ENCODE measurements around the gene EFCC1. TPM values are rescaled to one million over a fixed set of nuclear protein-coding genes. Genes with fewer than 3 reads are reported as not detected.

EFCC1 gene
- total RNA-seq, 3 donors from 2014 or later: 1.6 to 3.9 (median 1.8) TPM

DNA sequence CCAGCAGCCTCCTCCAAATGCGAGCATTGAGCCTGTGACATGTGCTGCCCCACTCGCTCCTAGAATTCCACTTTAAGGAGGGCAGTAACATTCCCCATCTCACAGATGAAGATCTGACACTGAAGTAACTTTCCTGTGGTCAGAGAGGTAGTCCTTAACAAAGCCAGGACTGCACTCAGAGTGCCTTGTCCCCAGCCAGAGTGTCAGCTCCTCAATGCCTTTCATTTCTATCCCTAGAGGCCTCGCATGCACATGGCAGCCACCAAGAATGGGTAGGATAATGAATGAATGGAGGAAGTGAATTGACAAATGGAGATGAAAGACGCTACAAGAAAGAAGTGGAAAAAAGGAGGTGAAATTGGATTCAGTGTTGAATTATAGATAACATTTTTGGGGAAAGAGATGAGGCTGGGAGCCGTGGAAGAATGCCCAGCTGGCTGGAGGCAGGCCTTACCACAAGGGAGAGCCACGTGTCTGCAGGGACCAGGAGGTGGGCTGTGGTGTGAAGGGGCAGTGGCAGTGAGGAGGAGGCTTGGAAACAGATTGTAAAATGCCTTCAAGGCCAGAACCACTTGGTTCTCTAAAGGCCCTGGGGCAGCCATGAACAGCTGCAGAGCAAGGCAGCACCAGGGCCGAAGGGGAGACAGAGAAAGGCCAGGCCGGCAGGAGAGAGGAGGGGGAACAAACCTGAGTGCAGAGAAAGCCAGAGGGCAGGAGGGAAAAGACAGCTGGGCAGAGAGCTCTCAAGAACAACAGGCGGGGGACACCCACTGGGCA lies 17.6 kb upstream of the EFCC1 start:
- H3K9me3 ChIP-seq: no peaks in the 10 kb centered on the region
- H3K27ac ChIP-seq: no peak overlapping the region
- no peak for TF ChIP-seq POLR2AphosphoS5 (IDR thresholded peaks at IDR 0.05)
- TF ChIP-seq, protein P1, sequence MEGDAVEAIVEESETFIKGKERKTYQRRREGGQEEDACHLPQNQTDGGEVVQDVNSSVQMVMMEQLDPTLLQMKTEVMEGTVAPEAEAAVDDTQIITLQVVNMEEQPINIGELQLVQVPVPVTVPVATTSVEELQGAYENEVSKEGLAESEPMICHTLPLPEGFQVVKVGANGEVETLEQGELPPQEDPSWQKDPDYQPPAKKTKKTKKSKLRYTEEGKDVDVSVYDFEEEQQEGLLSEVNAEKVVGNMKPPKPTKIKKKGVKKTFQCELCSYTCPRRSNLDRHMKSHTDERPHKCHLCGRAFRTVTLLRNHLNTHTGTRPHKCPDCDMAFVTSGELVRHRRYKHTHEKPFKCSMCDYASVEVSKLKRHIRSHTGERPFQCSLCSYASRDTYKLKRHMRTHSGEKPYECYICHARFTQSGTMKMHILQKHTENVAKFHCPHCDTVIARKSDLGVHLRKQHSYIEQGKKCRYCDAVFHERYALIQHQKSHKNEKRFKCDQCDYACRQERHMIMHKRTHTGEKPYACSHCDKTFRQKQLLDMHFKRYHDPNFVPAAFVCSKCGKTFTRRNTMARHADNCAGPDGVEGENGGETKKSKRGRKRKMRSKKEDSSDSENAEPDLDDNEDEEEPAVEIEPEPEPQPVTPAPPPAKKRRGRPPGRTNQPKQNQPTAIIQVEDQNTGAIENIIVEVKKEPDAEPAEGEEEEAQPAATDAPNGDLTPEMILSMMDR (IDR thresholded peaks at IDR 0.05): no peak
- no peak for TF ChIP-seq POLR2A (IDR thresholded peaks at IDR 0.05)
- H3K27me3 ChIP-seq: no peaks in the 10 kb centered on the region
- DNase-seq (ENCODE audit: low spot score in 2 of 2): no peak
- intact Hi-C loops (cut with DNase I; ENCODE audit: low total_unique reads): no loop called here
- H3K36me3 ChIP-seq: no peaks in the 10 kb centered on the region
- H3K4me1 ChIP-seq: no peaks in the 10 kb centered on the region
- H3K4me3 ChIP-seq: no peak overlapping the region

DNA sequence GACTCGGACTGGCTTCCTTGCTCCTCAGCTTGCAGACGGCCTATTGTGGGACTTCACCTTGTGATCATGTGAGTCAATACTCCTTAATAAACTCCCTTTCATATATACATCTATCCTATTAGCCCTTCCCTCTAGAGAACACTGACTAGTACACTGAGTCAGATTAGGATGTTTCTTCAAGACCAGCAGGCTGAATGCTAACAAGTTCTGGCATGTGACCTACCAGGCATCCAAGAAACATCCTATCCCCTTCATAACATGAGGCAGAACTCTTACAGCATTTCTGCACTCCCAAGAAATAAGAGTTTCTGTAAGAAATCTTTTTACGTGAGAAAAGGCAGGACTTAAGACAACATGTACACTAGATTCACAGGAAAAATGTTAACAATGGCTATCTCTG lies 16.5 kb upstream of the EFCC1 start:
- H3K36me3 ChIP-seq: no peaks in the 10 kb centered on the region
- H3K4me3 ChIP-seq: no peak overlapping the region
- no peaks in the 10 kb centered on the region for H3K27me3 ChIP-seq
- intact Hi-C loops (cut with DNase I; ENCODE audit: low total_unique reads): no loop called here
- no peak overlapping the region for H3K27ac ChIP-seq
- no peaks in the 10 kb centered on the region for H3K9me3 ChIP-seq
- TF ChIP-seq POLR2A (IDR thresholded peaks at IDR 0.05): no peak
- no peaks in the 10 kb centered on the region for H3K4me1 ChIP-seq
- no peak for DNase-seq (ENCODE audit: low spot score in 2 of 2)

- no peaks in the 10 kb centered on the region for H3K9me3 ChIP-seq
- intact Hi-C loops (cut with DNase I; ENCODE audit: low total_unique reads): no loop called here
- no peaks in the 10 kb centered on the region for H3K36me3 ChIP-seq
- DNase-seq (ENCODE audit: low spot score in 2 of 2): no peak
- H3K27ac ChIP-seq: no peak overlapping the region
- no peaks in the 10 kb centered on the region for H3K4me1 ChIP-seq
- no peak for TF ChIP-seq POLR2A (IDR thresholded peaks at IDR 0.05)
- no peak for TF ChIP-seq POLR2AphosphoS5 (IDR thresholded peaks at IDR 0.05)
- TF ChIP-seq, protein P1 (IDR thresholded peaks at IDR 0.05): no peak
- H3K27me3 ChIP-seq: no peaks in the 10 kb centered on the region
- no peak overlapping the region for H3K4me3 ChIP-seq
These were observed 13.6 kb upstream of the EFCC1 start for GRCh38 chr3:128987302-128988100.

DNA sequence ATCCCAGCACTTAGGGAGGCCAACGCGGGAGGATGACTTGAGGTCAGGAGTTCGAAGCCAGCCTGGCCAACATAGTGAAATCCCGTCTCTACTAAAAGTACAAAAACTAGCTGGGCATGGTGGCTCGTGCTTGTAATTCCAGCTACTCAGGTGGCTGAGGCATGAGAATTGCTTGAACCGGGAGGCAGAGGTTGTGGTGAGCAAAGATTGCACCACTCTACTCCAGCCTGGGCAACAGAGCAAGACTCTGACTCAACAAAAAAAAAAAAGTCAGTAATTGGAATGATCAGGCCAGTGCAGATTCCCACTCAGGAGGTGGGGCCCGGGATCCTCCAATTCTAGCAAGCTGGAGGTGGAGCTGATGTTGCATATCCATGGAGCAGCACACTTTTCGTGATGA lies 12.8 kb upstream of the EFCC1 start:
- H3K36me3 ChIP-seq: no peaks in the 10 kb centered on the region
- H3K27ac ChIP-seq: no peak overlapping the region
- no peak overlapping the region for H3K4me3 ChIP-seq
- no peak for TF ChIP-seq POLR2A (IDR thresholded peaks at IDR 0.05)
- TF ChIP-seq POLR2AphosphoS5 (IDR thresholded peaks at IDR 0.05): no peak
- TF ChIP-seq, protein P1 (IDR thresholded peaks at IDR 0.05): no peak
- no peaks in the 10 kb centered on the region for H3K27me3 ChIP-seq
- no peaks in the 10 kb centered on the region for H3K9me3 ChIP-seq
- no peak for DNase-seq (ENCODE audit: low spot score in 2 of 2)
- H3K4me1 ChIP-seq: no peaks in the 10 kb centered on the region
- intact Hi-C loops (cut with DNase I; ENCODE audit: low total_unique reads): no loop called here

DNA sequence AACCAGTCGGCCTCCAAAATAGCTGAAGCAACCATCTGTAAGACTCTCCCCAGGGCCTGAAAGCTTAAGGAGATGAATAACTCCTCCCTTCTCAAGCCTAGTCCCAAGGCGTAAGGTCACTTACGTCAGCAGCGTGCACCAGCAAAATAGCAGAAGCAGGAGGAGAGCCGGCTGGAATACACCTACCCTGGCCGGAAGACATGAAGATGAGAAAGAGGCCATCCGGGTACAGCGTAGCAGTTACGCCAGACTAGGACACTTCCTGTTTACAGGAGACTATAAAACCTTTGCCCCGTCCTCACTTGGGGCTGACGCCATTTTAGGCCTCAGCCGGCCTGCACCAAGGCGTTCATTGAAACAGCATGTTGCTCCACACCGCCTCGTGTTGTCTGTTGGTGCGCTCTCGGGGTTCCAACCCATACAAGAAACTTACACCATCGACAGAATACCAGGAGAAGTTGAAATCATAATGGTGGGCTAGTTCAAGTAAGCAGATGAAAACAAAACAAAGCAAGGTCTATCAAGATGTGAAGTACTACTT lies 9.7 kb upstream of the EFCC1 start:
- TF ChIP-seq POLR2AphosphoS5 (IDR thresholded peaks at IDR 0.05) (no peak), POLR2A (IDR thresholded peaks at IDR 0.05) (no peak)
- TF ChIP-seq, protein P1 (IDR thresholded peaks at IDR 0.05): no peak
- no peak overlapping the region for H3K27ac ChIP-seq
- no peaks in the 10 kb centered on the region for H3K36me3 ChIP-seq
- H3K9me3 ChIP-seq: no peaks in the 10 kb centered on the region
- H3K4me1 ChIP-seq: peaks cover 0 to 5% of the 10 kb centered on the region in 2 donors
- no peaks in the 10 kb centered on the region for H3K27me3 ChIP-seq
- no peak overlapping the region for H3K4me3 ChIP-seq
- DNase-seq (ENCODE audit: low spot score in 2 of 2): no peak
- intact Hi-C loops (cut with DNase I; ENCODE audit: low total_unique reads): no loop called here
